Uterus (tissue), 4 donors: ENCODE measurements around the gene ONECUT3. TPM values are rescaled to one million over a fixed set of nuclear protein-coding genes. Genes with fewer than 3 reads are reported as not detected.

Experiments used
- DNase-seq, 2 donors: peaks; one replicate each; pipeline ENCODE4 v3.0.0-alpha.2; 2019 to 2020
- H3K27ac ChIP-seq, 2 donors: fragments of 200-600 bp; sonication (generic); 1 replicate in 1 of 2; 2 replicates in 1 of 2; pipeline ENCODE4 v1.5.1; 2016 to 2018
- H3K27me3 ChIP-seq, 2 donors: fragments of 200-600 bp; sonication (generic); one replicate each; pipeline ENCODE4 v1.5.1; 2018 to 2019; ENCODE audit warnings: control low read depth in 1 of 2
- H3K36me3 ChIP-seq, 2 donors: fragments of 200-600 bp; sonication (generic); one replicate each; pipeline ENCODE4 v1.5.1; 2019; ENCODE audit warnings: control low read depth in 1 of 2
- H3K4me1 ChIP-seq, 2 donors: fragments of 200-600 bp; sonication (generic); one replicate each; pipeline ENCODE4 v1.5.1; 2018 to 2019; ENCODE audit warnings: control low read depth in 1 of 2
- H3K4me3 ChIP-seq, 2 donors: fragments of 200-600 bp; sonication (generic); 1 replicate in 1 of 2; 2 replicates in 1 of 2; pipeline ENCODE4 v1.5.1; 2018 to 2019; ENCODE audit warnings: mild to moderate bottlenecking in 1 of 2
- H3K9me3 ChIP-seq, 2 donors: fragments of 200-600 bp; sonication (generic); one replicate each; pipeline ENCODE4 v1.5.1; 2019; ENCODE audit warnings: control low read depth in 1 of 2
- CTCF ChIP-seq, 4 experiments: fragments of 200-600 bp in 2 of 4; fragments of 450-650 bp in 2 of 4; sonication (generic) in 2 of 4; IDR thresholded peaks; one replicate each; pipeline ENCODE4 v1.5.1; 2016 to 2019; ENCODE audit warnings: antibody characterized with exemption in 4 of 4, mild to moderate bottlenecking in 2 of 4, moderate library complexity in 1 of 4
- POLR2A ChIP-seq, 2 donors: fragments of 450-650 bp; IDR thresholded peaks; one replicate each; pipeline ENCODE4 v1.6.1; 2016; ENCODE audit warnings: antibody characterized with exemption in 2 of 2, mild to moderate bottlenecking in 1 of 2, moderate library complexity in 1 of 2
- intact Hi-C: fragments of 100-400 bp; cut with DNase I; formaldehyde crosslinking; loops from one replicate; pipeline ENCODE4 v1.15.1; 2023; ENCODE audit warnings: low total_unique reads
- total RNA-seq, 4 donors: library from RNA; depleted of rRNA in 3 of 4; stranded (reverse); fragments of >200 nt in 3 of 4; gene quantifications; one replicate each; pipeline versions ENCODE4 v1.1.0 to v1.2.4, GENCODE V29; 2014 to 2023
- donor health status: DM: yes; HTN: yes; CAD: no.

Gene ONECUT3
- total RNA-seq, 4 donors from 2014 or later, result not detected

- DNase-seq, result no peak
- Histone ChIP-seq H3K27me3 (peaks cover 0 to 21% of the 10 kb centered on the region in 2 donors), H3K9me3 (no peaks in the 10 kb centered on the region), H3K4me1 (no peaks in the 10 kb centered on the region), H3K27ac (no peak overlapping the region), H3K4me3 (no peak overlapping the region), H3K36me3 (no peaks in the 10 kb centered on the region)
- intact Hi-C loops, result no loop called here
- no peak for TF ChIP-seq POLR2A (IDR thresholded peaks at IDR 0.05)
- no peak for TF ChIP-seq CTCF (IDR thresholded peaks at IDR 0.05)
Measured at GRCh38 chr19:1719519-1719918, 33.8 kb upstream of the ONECUT3 start.

GRCh38 chr19:1720237-1720636 lies 33.1 kb upstream of the ONECUT3 start:
- no peaks in the 10 kb centered on the region for H3K9me3 ChIP-seq
- TF ChIP-seq CTCF (IDR thresholded peaks at IDR 0.05) (no peak), POLR2A (IDR thresholded peaks at IDR 0.05) (no peak)
- H3K27ac ChIP-seq, result no peak overlapping the region
- intact Hi-C loops, result no loop called here
- peaks cover 0 to 21% of the 10 kb centered on the region in 2 donors for H3K27me3 ChIP-seq
- no peaks in the 10 kb centered on the region for H3K36me3 ChIP-seq
- DNase-seq, result no peak
- H3K4me3 ChIP-seq, result no peak overlapping the region
- H3K4me1 ChIP-seq, result no peaks in the 10 kb centered on the region

- Histone ChIP-seq H3K36me3 (no peaks in the 10 kb centered on the region), H3K4me1 (peaks cover 0 to 9% of the 10 kb centered on the region in 2 donors), H3K9me3 (no peaks in the 10 kb centered on the region), H3K27ac (no peak overlapping the region), H3K27me3 (peaks cover 8 to 20% of the 10 kb centered on the region in 2 donors), H3K4me3 (no peak overlapping the region)
- DNase-seq, result no peak
- intact Hi-C loops, result no loop called here
- TF ChIP-seq CTCF (IDR thresholded peaks at IDR 0.05), result no peak
- no peak for TF ChIP-seq POLR2A (IDR thresholded peaks at IDR 0.05)
Measured at GRCh38 chr19:1725100-1726064, 27.9 kb upstream of the ONECUT3 start.

GRCh38 chr19:1728816-1729567 lies 24.3 kb upstream of the ONECUT3 start:
- peaks cover 8 to 22% of the 10 kb centered on the region in 2 donors for H3K27me3 ChIP-seq
- no peak overlapping the region for H3K4me3 ChIP-seq
- no peaks in the 10 kb centered on the region for H3K36me3 ChIP-seq
- intact Hi-C loops, result no loop called here
- peaks cover 0 to 9% of the 10 kb centered on the region in 2 donors for H3K4me1 ChIP-seq
- H3K27ac ChIP-seq, result no peak overlapping the region
- H3K9me3 ChIP-seq, result no peaks in the 10 kb centered on the region
- DNase-seq, result no peak
- TF ChIP-seq CTCF (IDR thresholded peaks at IDR 0.05), result no peak
- TF ChIP-seq POLR2A (IDR thresholded peaks at IDR 0.05), result no peak

GRCh38 chr19:1729568-1729925 lies 23.8 kb upstream of the ONECUT3 start:
- no peak overlapping the region for H3K4me3 ChIP-seq
- H3K27ac ChIP-seq, result no peak overlapping the region
- intact Hi-C loops, result no loop called here
- no peaks in the 10 kb centered on the region for H3K9me3 ChIP-seq
- H3K4me1 ChIP-seq, result peaks cover 0 to 9% of the 10 kb centered on the region in 2 donors
- no peaks in the 10 kb centered on the region for H3K36me3 ChIP-seq
- TF ChIP-seq CTCF (IDR thresholded peaks at IDR 0.05) (no peak), POLR2A (IDR thresholded peaks at IDR 0.05) (no peak)
- H3K27me3 ChIP-seq, result peaks cover 8 to 28% of the 10 kb centered on the region in 2 donors
- no peak for DNase-seq
